Ectodermal cell (in vitro differentiated cells): ENCODE results near the gene COLQ.
A peak's percentile ranks its signal among the peaks of the same experiment; 100 is the strongest.
"Not testable (repeated sequence)": the region's sequence is repeated elsewhere in the genome, so short reads cannot be mapped to it uniquely, and the experiment has no call there.

Experiments used
- H3K27ac ChIP-seq: 2 replicates; pipeline ENCODE4 v1.7.0; 2013; ENCODE audit warnings: mild to moderate bottlenecking, low read depth, low read length; ENCODE audit not compliant: insufficient read depth, poor library complexity, severe bottlenecking
- H3K27me3 ChIP-seq: 2 replicates; pipeline ENCODE4 v1.7.0; 2013; ENCODE audit warnings: mild to moderate bottlenecking, low read length; ENCODE audit not compliant: insufficient read depth, control insufficient read depth, poor library complexity, severe bottlenecking
- H3K36me3 ChIP-seq: one replicate; pipeline ENCODE4 v1.7.0; 2013; ENCODE audit warnings: low read length; ENCODE audit not compliant: control insufficient read depth, insufficient read depth
- H3K4me1 ChIP-seq: one replicate; pipeline ENCODE4 v1.7.0; 2013; ENCODE audit warnings: low read length; ENCODE audit not compliant: control insufficient read depth, insufficient read depth
- H3K4me3 ChIP-seq: 2 replicates; pipeline ENCODE4 v1.7.0; 2013; ENCODE audit warnings: low read depth, low read length, control low read depth; ENCODE audit not compliant: insufficient read depth
- H3K9me3 ChIP-seq: 2 replicates; pipeline ENCODE4 v1.7.0; 2013; ENCODE audit warnings: mild to moderate bottlenecking, low read length, moderate library complexity; ENCODE audit not compliant: control insufficient read depth
- WGBS, 2 experiments: methylation state at CpG; one replicate each; pipeline ENCODE4 v1.1.7; 2013; ENCODE audit warnings: missing lambda C conversion rate in 2 of 2; 5-methylcytosine and 5-hydroxymethylcytosine counted together

The COLQ gene

DNA sequence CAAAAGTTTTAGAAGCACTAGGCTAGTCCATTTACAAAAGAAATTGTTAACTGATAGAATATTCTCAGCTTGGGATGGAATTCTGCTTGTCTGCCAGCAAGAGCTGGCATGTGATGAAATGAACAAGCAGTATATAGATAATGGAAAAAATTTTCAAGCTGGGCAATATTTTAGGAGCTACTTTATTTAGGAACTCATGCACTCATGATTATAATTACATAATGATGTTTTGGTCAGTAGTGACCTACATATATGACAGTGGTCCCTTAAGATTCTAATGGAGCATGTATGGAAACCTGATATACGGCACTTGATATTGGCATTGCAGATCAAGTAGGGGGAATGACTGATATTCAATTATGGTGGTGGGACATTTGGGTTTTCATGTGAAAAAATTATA, 88.0 kb downstream of the COLQ start:
- H3K27me3 ChIP-seq, result no peaks in the 10 kb centered on the region
- 95 to 97% methylated on average over 1 of the region's 1 CpG for WGBS, 2 experiments
- no peaks in the 10 kb centered on the region for H3K9me3 ChIP-seq
- no peak overlapping the region for H3K4me3 ChIP-seq
- H3K27ac ChIP-seq, result no peak overlapping the region
- peaks cover 32% of the 10 kb centered on the region for H3K36me3 ChIP-seq
- H3K4me1 ChIP-seq, result no peaks in the 10 kb centered on the region

DNA sequence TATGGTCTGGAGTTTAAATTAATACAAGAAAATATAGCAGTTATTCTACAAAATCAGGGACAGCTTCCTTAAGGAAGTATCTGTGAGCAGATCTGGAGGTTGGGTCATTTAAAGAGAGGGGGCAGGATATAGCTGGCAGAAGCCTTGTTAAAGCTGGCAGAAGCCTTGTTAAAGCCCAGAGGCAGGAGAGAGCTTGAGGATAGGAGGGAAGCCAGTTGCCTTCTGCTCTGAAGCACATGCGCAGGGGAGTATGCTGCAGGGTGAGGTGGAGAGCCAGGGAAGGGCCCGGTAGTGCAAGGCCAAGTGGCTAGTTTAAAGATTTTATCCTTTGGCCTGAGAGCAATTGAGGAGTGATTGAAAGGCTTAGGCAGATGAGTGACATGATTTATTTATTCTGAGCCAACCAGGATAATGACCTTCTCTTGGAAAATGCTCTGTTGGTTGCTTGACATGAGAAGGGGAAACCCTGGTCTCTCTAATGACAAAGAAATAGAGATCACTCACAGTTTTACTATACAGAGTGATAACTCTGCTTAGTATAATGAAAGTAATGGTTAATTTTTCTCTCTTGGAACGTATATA, 90.2 kb downstream of the COLQ start:
- no peaks in the 10 kb centered on the region for H3K4me1 ChIP-seq
- no peaks in the 10 kb centered on the region for H3K9me3 ChIP-seq
- H3K27me3 ChIP-seq, result no peaks in the 10 kb centered on the region
- 96 to 97% methylated on average over 2 of the region's 3 CpGs for WGBS, 2 experiments
- no peak overlapping the region for H3K27ac ChIP-seq
- peaks cover 20% of the 10 kb centered on the region for H3K36me3 ChIP-seq
- no peak overlapping the region for H3K4me3 ChIP-seq

- WGBS, 2 experiments, result 92 to 100% methylated on average over 1 of the region's 1 CpG
- Histone ChIP-seq H3K9me3 (no peaks in the 10 kb centered on the region), H3K36me3 (peaks cover 18% of the 10 kb centered on the region), H3K27me3 (no peaks in the 10 kb centered on the region), H3K27ac (no peak overlapping the region), H3K4me1 (no peaks in the 10 kb centered on the region), H3K4me3 (no peak overlapping the region)
Observed at GRCh38 chr3:15430624-15431023, 90.9 kb downstream of the COLQ start.

- 90 to 94% methylated on average over 6 of the region's 6 CpGs for WGBS, 2 experiments
- Histone ChIP-seq H3K4me3 (peak overlapping the region; percentile 95), H3K36me3 (peaks cover 4% of the 10 kb centered on the region)
Observed at GRCh38 chr3:15429080-15429479, 92.4 kb downstream of the COLQ start.

DNA sequence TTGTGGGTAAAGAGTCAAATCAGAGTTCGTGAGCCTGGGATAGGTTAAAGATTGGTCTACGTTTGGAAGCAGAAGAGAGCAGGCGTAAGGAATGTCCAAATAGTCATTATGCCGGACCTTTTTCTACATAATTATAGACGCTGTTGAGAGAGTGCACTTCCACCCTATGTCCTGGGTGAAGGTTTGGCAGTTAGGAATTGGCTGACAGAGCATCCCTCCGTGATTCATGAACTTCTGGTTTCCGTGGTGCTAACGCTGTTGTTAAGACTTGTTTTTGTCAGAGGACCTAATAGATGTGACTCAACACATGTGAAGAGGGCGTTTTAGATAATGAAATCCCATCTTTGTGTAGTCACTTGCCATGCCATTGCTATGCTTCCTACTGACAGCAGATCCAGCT, 93.0 kb downstream of the COLQ start:
- H3K9me3 ChIP-seq, result no peaks in the 10 kb centered on the region
- no peaks in the 10 kb centered on the region for H3K4me1 ChIP-seq
- peaks cover 3% of the 10 kb centered on the region for H3K36me3 ChIP-seq
- H3K27ac ChIP-seq, result no peak overlapping the region
- peak overlapping the region; percentile 95 for H3K4me3 ChIP-seq
- no peaks in the 10 kb centered on the region for H3K27me3 ChIP-seq
- WGBS, 2 experiments, result 60 to 62% methylated on average over 9 of the region's 9 CpGs

More at GRCh38 chr3:15429080-15429479, 92.4 kb downstream of the COLQ start:
- Histone ChIP-seq H3K27ac (no peak overlapping the region), H3K27me3 (no peaks in the 10 kb centered on the region), H3K9me3 (no peaks in the 10 kb centered on the region), H3K4me1 (no peaks in the 10 kb centered on the region)

DNA sequence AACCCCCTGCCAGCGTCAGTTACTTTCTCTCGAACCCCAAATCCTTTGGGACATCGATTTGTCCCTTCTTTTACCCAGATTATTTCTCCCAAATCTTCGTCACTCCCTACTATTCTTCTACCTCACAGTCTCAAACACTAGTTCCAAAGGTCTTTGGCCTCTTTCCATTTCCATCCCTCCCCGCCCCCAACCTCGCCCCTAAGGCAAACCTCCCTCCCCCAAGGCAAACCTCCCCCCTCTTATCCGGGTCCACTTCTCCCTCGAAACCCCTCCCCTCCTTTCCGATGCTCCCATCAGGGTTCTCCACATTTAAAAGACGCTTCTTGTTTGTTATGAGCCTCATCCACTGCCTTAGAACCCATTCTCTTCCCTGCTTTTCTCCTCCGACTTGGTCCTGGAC, 93.5 kb downstream of the COLQ start:
- H3K9me3 ChIP-seq, result no peaks in the 10 kb centered on the region
- H3K27ac ChIP-seq, result no peak overlapping the region
- H3K4me3 ChIP-seq, result peak overlapping the region; percentile 95
- 0 to 1% methylated on average over 11 of the region's 11 CpGs for WGBS, 2 experiments
- peaks cover 9% of the 10 kb centered on the region for H3K36me3 ChIP-seq
- H3K27me3 ChIP-seq, result no peaks in the 10 kb centered on the region
- H3K4me1 ChIP-seq, result no peaks in the 10 kb centered on the region

DNA sequence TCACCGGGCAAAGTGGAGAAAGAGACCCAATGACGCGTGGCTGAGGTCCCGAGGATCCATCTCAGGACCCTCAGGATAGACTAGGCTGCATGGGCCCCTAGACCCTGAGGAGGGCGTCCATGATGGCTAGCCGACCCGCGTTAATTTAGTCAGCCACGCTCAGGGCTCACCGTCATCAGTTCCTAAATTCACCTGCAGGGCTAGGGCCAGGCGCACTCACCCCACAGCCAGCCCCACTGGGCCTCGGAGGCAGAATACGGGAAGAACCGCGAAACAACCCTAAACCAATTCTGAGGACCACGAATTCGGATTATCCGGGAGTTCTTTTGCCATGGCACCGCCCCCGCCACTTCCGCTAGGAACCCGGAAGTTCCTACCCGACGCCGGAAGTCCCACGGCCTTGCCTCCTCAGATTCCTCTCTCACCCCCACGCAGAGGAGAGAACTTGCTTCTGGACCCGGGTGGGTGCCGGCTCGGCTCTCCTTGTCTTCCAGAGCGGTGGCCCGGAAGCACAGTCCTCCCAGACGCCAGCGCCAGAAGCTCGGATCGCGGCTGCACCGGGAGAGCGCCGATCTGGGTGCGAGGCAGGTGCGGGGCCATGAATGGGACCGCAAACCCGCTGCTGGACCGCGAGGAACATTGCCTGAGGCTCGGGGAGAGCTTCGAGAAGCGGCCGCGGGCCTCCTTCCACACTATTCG, 94.2 kb downstream of the COLQ start, which contains the start of the genes EAF1 and METTL6:
TSS of gene EAF1 (plus strand) at position 417 of the 699 bp plus-strand sequence. CDS start at position 599, 182 bp downstream.
TSS of gene METTL6 (minus strand) at position 363 of the 699 bp plus-strand sequence. CDS start 1,033 bp downstream, outside the sequence.
- Histone ChIP-seq H3K36me3 (peaks cover 9% of the 10 kb centered on the region), H3K27ac (no peak within 1 kb of the TSS), H3K9me3 (no peaks in the 10 kb centered on the region), H3K4me3 (peak within 1 kb of the TSS; percentile 95), H3K27me3 (no peaks in the 10 kb centered on the region), H3K4me1 (no peaks in the 10 kb centered on the region)
- 0% methylated on average over 52 of the region's 52 CpGs for WGBS, 2 experiments

DNA sequence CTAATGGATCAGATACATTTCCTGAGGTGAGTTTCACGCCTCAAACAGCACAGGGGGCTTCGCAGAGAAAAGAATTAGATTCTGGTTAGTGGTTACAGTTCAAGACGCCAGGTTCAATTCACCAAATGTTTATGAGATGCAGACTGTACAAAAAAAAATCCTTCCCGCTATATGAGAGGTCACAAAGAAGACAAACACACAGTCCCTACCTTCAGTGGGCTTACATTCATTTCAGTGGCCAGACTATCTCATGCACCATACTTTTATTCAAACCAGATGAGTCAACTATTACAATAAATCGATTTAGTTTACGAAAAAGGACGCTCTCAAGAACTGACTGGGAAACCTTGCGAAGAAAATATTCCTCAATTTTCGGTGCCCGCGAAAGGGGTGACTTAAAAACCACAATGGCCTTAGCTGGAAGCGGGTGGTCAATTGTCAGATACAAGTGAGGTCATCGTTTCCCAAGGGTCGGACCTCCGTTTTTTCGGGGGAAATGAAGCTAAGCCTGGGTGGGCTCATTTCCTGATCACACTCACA, 94.9 kb downstream of the COLQ start:
- no peaks in the 10 kb centered on the region for H3K9me3 ChIP-seq
- WGBS, 2 experiments, result 55 to 58% methylated on average over 16 of the region's 16 CpGs
- H3K27me3 ChIP-seq, result no peaks in the 10 kb centered on the region
- peaks cover 9% of the 10 kb centered on the region for H3K36me3 ChIP-seq
- no peak overlapping the region for H3K27ac ChIP-seq
- no peaks in the 10 kb centered on the region for H3K4me1 ChIP-seq
- H3K4me3 ChIP-seq, result peak overlapping the region; percentile 95

DNA sequence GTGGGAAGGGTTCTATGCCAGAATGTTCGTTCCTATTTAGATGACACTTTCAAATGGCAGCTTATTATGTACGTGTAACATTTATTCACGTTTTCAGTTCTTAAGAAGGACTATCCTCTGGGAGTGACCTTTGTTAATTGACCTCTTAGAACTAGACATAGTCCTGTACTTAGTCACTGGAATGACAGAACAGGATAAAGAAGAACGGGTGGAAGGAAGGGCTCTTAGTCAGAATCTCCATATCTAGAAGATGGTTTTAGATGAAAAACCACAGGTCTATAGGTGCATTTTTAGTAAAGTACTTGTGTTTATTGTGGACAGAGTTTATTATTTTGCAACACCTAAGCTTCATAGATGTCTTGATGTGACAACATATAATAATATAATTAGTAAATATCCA, 100.6 kb downstream of the COLQ start:
- H3K27me3 ChIP-seq, result no peaks in the 10 kb centered on the region
- no peak overlapping the region for H3K4me3 ChIP-seq
- WGBS, 2 experiments, result 96 to 99% methylated on average over 4 of the region's 4 CpGs
- H3K4me1 ChIP-seq, result no peaks in the 10 kb centered on the region
- H3K36me3 ChIP-seq, result peaks cover 21% of the 10 kb centered on the region
- no peaks in the 10 kb centered on the region for H3K9me3 ChIP-seq
- H3K27ac ChIP-seq, result no peak overlapping the region

GRCh38 chr3:15410966-15411365, 110.5 kb downstream of the COLQ start:
- not testable (repeated sequence) for H3K27ac ChIP-seq, H3K27me3 ChIP-seq, H3K4me1 ChIP-seq, H3K4me3 ChIP-seq, H3K9me3 ChIP-seq
- H3K36me3 ChIP-seq, result peaks cover 28% of the 10 kb centered on the region
- 93 to 95% methylated on average over 7 of the region's 7 CpGs for WGBS, 2 experiments
